ENCODE measurements around the gene RELL2.

The RELL2 gene

DNA sequence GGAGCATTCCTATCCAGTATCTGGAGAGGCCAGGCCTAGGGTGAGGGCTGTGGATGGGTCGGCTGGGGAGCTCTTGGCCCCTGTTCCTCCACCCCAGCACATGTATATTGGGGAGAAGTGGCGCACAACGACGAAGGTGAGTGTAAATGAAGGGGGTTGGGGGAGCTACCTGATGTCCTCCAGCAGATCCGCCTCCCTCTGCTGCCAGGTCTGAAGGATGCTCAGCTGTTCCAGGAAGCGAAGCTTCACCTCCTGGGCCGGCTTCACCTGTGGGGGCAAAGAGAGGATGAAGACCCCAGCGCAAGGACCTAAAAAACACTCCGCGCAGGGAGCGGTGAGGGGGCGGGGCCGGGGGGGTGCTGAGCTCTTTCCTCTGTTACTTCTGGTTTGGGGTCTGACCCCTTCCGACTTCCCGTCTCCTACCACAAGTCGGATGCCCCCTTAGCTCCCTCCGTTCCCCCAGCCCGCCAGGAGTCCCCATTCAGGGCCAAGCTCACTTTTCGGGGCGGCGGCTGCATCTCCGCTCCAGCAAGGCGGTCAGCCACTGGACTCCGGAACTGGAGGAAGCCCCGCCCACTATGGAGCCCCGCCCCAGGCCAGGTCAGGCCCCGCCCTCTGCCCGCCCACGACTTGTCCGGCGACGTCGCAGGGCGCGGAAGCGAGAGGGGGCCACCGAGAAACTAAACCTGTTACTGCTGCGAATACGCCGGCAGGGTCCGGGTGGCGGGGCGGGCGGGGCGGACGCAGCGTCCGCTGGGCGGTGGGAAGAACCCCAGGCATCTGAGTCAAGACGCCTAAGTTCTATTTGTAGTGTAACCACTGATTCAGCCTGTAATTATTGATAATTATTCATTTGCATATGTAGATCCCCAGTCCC, 14.3 kb downstream of the RELL2 start, which contains the start of gene FCHSD1:
Gene FCHSD1 (minus strand): TSS at position 568 of the 877 bp plus-strand sequence. CDS start 50 bp downstream, at position 518.
- DNase-seq = no peak

DNA sequence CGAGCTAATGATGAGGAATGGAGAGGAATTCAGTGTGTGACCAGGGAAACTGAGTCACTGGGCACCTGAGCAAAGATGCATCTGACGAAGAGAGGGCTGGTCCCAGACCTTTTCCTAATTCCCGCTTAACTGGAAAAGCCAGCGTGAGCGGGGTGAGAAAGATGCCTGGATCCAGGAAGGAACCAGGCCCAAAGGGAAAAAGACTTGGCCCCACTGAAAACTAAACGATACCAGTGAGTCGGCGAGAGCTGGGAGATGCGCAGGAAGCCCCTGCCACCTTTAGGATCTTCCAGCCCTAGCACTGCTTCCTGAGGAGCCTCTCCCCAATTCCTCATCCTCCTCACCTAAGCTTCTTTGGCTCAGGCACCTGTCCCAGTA, 14.9 kb downstream of the RELL2 start:
- no peak for DNase-seq

DNA sequence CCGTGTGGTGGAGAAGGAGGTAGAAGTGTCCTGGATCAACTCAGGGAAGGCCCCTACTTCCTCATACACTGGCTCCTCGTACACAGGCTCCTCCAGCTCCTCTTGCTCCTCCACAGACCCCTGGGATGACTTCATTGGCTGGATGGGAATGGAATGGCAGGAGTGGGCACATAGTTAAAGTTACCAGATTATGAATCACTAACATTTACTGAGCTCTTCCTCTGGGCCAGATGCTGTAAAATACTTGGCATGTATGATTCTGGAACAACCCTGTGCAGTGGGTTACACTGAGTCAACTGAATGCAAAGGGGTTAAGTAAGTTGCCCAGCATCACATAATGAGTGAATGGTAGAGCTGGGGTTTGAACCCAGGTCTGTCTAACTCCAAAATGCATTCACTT, 17.5 kb downstream of the RELL2 start:
- DNase-seq = no peak

DNA sequence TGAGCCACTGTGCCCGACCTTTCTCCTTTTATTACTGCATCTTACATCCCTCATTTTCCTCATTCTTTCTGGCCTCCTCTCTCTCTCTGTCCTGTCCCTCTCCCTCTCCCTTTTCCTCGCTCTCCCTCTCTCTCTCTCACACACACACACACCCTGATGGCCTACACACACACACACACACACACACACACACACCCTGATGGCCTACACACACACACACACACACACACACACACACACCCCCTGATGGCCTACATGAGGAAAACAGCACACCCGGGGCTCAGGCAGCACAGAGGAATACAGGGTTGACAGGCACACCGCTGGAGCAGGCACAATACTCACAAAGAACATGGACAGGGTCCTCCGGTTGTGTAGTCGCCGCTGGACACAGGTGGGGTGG, 18.2 kb downstream of the RELL2 start:
- DNase-seq = no peak

DNA sequence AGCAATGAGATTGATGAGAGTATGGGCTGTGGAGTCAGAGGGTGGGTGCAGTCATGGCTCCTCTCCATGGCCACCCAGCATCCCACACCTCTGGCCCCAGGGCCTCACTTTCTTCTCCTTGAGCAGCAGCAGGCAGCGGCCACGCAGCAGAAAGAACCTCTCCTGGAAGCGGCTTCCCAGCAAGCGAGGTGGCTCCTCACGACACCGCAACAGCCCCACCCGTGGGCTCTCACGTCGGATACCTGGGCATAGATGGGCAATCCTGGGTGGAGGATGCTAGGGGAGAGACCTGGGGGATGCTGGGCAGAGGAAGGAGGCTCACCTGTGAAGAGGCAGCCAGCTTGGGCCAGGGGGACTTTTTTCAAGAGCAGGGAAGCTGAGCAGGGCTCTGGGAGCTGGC, 19.6 kb downstream of the RELL2 start:
- DNase-seq = no peak

DNA sequence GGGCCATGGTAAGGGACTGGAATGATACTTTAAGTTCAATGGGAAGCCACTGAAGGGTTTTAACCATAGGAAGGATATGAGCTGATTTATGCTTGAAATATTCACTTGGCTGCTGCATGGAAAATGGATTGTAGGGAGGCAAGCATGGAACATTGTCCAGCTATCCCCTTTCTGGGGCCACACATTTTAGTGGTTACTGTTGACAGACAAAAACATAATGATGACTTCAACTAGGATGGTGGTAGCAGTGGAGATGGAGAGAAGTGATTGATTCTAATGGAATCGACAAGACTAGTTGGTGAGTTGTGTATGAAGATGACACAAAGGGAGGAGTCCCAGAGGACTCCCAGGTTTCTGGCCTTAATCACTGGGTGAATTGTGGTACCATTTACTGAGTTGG, 20.6 kb downstream of the RELL2 start:
- no peak for DNase-seq

DNA sequence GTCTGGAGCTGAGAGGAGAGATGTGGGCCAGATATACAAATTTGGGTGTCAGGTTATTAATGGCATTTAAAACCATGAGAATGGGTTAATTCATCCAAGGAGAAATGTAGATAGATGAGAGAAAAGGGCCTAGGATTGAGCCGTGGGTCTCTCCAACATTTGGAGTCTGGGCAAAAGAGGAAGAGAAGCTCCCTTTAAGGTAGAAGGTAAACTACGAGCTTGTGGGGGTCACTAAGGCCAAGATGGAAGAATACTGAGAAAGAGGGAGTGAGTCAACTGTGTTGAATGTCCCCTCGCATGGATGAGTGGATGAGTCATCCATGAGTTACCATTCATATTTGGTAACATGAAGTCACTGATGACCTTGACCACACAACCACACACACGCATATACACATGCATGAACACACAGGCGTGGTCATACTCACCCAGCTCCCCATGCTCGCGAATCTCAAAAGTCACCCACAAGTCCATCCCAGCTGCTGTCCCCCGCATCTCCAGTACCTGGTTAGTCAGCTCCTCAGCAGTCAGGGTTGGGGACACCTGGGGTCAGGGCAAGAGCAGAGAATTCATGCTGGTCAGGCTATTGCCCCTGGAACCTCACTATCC, 21.2 kb downstream of the RELL2 start:
- DNase-seq = no peak

DNA sequence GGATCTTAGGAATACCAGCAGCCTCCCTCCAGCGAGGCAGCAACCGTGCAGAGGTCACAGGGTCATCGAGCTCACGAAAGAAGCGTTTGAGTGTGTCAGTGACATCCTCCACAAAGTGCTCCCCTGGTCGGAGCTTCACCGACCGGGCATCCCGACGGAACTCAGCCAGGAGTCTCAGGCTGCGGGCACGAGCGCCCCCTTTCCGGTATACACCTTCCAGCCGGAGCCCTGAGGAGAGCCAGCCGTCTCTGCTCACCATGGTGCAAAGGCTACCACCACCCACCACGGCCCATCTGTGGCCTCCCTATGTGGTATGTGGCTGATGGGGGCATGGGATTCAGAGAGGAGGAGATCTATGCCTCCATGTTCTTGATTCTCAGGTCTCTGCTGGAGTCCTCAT, 25.2 kb downstream of the RELL2 start:
- no peak for DNase-seq

DNA sequence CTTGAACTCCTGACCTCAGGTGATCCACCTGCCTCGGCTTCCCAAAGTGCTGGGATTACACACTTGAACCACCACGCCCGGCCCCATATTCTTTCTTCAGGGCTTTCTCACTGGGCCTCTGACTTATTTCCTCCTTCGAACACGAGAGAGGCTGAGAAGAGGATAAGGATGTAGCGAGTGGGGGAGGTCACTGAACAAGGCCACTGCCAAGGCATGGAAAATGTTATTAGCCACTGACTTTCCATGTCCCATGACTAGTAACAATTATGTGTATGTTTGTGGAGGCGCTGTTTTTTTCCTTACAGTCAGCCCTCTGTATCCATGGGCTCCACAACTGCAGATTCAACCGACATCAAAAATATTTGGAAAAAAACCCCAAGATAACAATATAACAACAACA, 26.7 kb downstream of the RELL2 start:
- DNase-seq = no peak

DNA sequence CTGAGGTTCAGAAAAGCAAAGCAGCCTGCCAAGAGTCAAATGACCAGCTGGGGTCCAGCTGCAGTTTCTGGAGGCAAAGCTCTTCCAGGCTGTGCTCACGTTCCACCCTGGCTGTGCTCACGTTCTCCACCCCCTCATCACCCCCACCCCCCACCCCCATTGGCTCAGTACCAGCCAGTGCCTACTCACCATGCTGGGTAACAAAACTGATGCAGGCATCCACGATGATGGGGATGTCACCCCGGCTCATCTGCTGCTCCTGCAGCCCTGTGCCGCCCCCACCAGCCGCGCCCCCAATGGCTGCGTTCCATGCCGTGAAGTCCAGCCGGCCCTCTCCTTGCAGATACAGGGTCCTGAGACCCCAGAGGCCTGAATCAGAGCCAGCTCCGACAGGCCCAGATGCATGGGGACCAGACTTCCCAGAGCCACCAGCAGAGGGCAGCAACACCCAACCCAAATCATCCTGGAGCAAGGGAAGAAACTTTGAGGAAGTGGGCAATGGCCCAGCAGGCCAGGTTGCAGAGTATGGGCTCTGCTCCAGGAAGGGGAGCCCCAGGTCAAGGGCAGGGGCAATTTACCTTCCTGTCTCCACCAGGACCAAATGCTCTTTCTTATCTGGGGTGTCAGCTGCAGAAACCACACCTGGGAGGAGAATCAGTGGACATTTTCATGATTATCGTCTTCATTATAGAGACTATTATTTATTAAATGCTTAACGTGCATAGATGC, 28.1 kb downstream of the RELL2 start:
- DNase-seq = no peak

DNA sequence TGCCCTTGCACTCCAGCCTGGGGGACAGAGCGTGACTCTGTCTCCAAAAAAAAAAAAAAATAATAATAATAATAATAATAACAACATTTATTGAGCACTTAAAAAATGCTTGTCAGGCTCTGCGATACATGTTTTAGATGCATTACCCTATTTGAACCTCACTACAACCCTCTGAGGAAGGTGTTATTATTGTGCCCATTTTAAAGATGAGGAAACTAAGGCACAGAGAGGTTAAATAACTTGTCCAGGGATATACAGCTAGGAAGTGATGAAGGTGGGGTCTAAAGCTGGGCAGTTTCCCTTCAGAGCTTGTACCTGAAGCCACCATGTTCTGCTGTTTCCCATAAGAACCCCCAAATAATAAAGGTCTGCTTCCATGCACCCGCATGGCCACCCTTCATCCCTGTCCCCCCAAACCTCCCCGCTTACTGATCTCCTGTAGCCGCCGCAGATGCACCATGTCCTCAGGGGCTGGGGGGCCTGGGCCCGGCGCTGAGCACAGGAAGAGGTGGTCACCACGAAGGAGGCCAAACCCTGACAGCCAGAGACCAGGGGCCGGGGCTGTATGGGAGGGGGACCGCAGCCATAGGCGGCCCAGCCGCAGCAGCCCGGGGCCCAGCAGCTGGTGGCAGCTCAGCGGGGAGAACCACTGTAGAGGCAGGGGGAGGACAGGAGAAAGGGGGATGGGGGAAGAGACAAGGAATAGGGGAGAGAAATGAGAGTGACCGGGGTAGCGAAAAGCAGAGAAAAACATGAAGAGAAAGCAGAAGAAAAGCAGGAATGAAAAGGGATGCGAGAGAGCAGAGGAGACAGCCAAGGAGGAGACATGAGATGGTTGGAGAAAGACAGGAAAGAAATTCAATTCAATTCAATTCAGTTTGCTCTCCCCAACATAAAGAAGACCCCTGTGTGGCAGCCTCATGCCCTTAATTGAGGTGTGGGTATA, 29.5 kb downstream of the RELL2 start:
- DNase-seq = no peak

DNA sequence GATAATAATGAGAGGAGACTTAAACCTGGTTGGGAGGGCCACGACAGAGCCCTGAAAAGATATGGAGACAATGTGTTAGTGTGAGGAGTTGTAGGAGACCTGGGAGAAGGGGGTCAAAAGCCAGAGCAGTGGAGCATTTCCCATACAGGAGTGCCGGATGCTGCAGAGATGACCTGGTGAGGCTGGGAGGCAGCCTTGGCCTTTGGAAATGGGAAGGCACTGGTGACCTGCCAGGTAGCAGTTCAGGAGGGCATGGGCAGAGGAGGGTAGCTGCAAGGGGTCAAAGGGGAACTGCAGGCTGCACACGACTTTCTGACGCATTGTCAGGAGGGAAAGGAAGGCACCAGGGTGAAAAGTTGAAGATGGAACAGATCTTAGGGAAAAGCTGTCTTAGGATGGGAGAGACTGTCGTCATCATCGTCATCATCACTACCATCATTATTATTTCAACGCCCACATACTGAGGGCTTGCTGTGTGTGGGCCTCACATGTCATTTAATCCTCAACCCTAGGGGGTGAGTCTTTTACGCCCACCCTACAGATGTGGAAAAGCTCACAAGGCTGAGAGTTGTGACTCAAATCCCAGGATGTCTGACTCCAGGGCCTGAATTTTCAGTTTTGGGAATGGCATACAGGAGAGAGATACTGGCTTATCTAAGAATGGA, 31.9 kb downstream of the RELL2 start:
- DNase-seq = no peak

DNA sequence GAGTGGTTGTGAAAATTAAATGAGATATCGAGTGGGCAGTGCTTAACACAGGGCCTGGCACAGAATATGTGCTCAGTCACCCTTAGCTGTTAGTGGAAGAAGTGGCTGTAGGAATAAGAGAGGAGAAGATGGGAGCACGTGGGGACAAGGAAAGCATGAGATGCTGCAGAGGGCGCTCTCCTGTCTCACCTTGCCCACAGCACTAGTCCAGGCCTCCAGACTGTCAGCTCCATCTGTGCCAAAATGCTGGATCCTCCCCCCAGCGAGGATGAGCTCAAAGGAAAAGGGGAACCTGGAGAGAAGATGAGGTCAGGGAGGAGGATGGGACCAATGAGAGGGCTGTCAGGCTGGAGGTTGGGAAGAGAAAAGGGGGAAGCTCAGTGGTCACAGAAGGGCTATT, 32.7 kb downstream of the RELL2 start:
- no peak for DNase-seq

DNA sequence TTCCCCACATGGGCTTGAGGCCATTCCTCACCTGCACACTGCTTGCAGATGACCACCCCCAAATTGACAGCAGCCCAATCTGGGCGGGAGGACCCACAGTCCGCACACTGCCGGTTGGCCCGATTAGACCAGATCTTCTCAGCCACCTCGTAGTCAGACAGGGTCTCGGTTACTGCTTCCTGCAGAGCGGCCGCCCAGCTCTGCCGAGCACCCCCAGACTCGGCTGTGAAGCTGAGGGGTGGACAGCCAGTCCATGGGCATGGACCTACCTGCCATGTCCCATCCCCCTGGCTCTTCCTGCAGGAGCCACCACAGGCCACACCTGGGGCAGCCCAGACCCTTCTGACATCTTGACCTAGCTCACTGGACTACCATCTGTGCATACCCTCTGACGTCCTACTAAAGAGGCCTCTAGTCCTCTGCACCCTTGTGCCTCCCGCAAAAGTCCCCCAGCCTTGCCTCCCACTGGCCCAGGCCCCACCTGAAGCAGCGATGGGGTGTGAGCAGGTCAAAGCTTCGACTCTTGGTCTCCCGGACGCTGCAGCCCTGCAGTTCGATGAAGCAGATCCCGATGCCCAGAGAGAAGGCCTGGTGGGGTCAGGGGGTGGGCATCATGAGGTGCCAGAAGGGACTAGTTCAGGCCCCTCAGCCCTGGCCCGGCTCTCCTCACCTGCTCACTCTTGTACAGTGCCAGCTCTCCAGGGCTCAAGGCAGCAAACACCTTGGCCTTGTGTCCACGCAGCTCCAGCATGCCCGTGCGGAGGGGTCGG, 35.5 kb downstream of the RELL2 start:
- no peak for DNase-seq

DNA sequence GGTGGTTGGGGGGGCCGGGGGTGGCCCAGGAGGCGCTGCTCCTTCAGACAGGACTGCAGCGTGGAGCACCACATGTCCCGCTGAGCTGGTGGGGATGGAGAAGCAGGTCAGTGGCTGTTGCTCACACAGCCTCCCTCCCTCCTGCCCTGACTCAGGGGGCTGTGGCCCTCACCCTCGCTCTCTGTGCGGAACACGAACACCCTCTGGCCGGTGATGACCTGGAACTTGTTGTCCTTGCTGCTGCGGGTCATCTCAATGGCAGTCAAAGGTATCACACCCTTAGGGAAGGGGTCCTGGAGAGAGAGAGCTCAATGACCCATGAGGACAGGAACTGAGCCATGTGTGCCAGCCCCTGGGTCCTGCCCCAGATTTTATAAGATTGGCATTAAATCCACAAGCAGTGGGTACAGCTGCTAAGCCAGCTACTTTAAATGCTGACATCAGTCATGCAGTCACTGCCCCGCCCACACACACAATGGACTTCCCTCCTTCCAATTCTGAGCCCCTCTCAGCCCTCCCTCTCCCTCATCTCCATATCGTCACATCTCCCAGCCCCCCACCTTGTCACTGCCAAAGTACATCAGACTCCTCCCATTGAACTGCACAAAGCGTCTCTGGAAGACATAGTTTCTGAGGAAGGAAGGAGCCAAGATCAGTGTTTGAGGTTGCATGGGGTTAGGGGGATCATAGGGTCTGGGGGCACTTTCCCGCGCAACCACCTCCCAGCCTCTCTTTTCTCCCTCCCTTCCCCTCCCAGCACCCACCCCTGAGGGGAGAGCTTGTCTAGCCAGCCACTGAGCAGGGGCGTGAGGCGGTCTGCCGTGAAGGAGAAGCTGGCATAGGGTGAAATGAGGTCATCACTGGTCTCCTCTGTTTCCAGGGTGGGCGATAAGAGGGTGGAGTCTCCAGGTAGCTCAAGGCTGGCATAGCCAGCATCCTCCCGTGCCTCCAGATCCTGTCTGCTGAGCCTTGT, 36.3 kb downstream of the RELL2 start:
- DNase-seq = no peak

DNA sequence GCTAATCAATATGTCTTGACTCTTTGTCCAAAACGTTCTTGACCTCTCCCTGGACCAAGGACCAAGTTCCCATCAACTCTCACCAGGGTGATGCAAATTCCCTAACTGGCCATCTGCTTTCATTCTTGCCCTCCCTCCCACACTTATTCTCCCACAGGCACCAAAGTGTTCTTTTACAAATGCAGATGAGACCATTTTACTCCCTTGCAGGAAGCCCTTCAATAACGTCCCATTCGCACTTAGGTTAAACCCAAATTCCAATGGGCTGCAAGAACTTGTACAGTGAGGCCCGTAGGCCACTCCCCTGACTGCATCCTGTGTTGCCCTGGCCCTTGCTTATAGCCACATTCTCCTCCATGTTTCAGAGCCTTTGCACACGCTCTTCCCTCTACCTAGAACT, 38.0 kb downstream of the RELL2 start:
- DNase-seq = no peak

DNA sequence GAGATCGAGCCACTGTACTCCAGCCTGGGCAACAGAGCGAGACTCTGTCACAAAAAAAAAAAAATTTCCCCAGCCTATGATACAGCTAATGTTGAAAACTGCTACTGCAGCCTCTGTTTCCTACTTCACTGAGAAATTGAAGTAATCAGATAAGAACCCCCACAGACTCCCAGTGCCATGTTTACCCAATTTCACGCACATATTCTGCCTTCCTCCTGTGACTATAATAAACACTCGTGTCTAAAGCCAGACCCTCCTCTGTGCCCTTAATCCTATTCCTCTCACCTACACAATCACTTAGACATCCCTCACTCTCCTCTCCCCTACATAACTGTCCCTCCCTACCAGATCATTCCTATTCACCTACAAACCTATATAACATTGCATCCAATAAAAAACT, 38.9 kb downstream of the RELL2 start:
- DNase-seq = no peak

DNA sequence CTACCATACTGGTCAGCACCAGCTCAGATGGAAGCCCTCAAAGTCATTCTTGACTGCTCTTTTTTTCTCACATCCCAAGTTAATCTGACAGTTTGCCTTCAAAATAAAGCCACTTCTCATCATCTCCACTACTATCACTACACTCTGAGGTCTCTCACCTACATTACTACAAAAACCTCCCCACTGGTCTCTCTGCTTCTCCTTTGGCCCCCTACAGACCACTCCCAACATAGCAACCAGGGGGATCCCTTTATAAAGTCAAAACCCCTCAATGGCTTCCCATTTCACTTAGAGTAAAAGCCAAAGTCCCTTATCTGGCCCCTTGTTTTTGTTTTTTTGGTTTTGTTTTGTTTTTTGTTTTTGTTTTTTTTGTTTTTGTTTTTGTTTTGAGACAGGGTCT, 40.6 kb downstream of the RELL2 start:
- no peak for DNase-seq

DNA sequence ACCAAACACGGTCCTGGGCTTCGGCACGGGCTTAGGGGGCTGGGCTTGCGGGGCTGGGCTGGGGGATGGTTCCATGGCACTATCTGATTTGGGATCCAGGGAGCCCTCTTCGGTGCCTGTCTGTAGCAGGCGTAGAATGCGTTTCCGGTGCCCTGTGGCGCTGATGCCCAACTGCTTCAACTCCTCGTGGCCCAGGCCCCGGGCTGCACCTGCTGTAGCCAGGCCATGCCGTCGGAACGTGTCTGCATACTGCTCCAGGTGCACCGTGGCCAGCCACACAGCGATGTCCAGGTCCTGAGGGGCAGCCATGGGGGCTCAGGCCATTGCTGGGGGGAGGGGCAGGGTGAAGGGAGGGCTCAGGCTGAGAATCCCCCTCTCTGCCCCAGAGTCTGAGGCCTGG, 43.4 kb downstream of the RELL2 start:
- no peak for DNase-seq

DNA sequence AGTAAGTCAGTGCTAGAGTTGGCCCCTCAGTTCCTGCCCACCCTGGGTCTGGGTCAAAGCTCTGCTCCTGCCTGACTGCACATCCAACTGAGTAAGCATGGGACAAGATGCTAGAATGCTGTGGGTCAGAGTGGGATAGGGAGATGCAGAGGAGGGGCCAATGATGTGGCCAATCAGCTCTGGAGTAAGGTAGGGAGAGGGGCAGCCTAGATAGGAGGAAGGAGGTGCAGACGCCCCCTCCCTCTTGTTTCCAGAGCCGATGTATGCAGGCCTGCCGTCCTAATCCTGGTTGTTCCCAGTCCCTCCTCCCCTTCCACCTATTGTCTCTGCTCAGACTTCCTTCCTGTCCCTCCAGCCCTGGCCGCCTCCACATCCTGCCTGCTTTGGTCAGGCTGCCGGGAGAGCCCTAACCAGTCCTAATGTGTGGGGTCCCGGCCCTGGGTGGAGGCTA, 44.0 kb downstream of the RELL2 start:
- DNase-seq = no peak

Data from KG1 (cell line).